HEK293T (cell line): Measurements from ENCODE around the gene ABHD4.

Source experiments
- ARNT ChIP-seq: fragments of 450-650 bp; IDR thresholded peaks from 2 replicates; pipeline ENCODE4 v1.6.1; 2017; ENCODE audit warnings: mild to moderate bottlenecking
- ELF4 ChIP-seq: fragments of 450-650 bp; IDR thresholded peaks from 2 replicates; pipeline ENCODE4 v1.6.1; 2017; ENCODE audit warnings: antibody characterized with exemption
- FOXM1 ChIP-seq: fragments of 450-650 bp; IDR thresholded peaks from 2 replicates; pipeline ENCODE4 v1.6.1; 2017; ENCODE audit warnings: mild to moderate bottlenecking, borderline replicate concordance
- HDGF ChIP-seq: fragments of 450-650 bp; IDR thresholded peaks from 2 replicates; pipeline ENCODE4 v1.6.1; 2017; ENCODE audit warnings: antibody characterized with exemption, borderline replicate concordance

GRCh38 chr14:22569106-22569736 is 28.9 kb upstream of the ABHD4 start:
- TF ChIP-seq ARNT: no peak
- no peak for TF ChIP-seq ELF4
- no peak for TF ChIP-seq FOXM1
- TF ChIP-seq HDGF: no peak
